Femur (tissue), 1 donor: Measurements from ENCODE around the gene ELN.

Experiments
- DNase-seq: peaks from one replicate; pipeline ENCODE4 v3.0.0-alpha.2; 2017

ELN gene

DNA sequence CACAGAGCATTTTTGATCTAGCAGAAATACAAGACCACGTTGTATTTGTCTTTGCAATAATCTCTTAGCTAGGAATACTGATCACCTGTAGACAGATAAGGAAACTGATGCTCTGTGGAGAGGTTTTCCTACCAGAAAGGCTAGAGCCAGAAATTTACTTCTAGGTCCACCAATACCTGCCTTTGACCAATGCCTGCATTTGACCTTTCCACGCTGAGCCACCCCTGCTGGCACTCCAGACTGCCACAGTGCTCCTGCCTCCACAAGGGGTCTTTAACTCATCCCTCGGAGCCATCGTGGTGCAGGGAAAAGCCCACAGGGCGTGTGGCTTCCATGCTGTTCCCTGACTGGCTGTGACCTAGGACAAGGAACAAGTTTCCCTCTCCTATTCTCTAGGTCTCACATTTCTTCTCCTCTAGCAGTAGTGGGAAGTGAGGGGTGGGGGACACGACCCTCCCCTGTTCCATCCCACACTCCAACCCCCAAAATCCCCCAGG lies 1.5 kb upstream of the ELN start:
- DNase-seq, result no peak

DNA sequence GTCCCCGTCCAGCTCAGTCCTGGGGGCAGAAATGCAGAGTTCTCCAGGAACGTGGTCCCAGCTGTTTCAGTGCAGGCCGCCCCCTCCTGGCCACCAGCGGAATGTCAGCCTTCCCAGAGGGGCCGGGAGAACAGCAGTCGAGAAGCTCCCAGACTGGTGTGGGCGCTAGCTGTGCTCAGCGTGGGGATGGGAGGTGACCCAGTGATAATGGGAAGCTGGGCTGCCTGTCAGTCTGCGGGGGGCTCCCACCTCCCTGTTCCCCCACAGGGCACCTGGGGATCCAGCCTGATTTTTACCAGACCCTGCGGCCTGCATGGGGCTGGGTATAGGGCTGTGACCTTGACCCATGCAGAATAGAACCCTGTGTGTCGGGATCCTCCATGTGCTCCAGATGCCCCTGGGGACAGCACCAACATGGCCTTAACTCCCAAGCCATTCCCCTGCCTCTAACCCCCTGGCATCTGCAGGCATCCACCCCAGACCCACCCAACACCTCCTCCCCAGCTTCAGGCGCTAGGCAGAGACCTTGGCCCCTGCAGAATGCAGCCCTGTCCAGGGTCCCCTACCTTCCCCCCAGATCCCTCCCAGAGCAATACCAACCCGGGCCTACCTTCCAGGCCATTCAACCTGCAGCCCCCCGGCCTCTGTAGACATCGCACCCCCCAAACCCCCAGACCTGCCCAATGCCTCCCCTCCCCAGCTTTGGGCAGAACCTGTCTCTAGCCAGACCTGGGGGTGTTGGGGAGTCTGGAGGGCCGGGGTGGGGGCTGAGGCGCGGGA lies 880 bp upstream of the ELN start:
- peak; percentile 89 for DNase-seq

DNA sequence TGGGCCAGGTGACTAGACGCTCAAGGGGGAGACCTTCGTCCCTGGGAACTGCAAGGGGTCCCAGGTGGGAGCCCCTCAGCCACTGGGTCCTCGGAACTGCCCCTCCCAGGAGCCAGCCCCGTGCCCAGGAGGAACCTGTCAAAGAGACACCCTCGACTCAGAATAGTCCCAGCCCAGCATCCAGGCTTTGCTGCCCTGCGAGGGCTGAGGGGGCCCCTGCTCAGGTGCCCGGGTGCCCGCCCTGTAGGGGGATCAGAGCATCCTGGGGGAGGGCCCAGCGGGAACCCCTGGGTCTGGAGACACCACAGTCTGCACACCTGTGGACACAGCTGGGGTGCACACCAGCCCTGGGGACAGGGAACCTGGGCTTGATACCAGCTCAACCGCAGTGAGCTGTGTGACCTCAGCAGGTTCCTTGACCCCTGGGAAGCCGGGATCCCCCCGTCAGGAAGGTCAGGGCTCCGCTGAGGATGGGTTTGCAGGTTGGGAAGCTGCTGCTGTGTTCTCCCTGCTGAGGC lies 407 bp downstream of the ELN start:
- DNase-seq, result no peak

DNA sequence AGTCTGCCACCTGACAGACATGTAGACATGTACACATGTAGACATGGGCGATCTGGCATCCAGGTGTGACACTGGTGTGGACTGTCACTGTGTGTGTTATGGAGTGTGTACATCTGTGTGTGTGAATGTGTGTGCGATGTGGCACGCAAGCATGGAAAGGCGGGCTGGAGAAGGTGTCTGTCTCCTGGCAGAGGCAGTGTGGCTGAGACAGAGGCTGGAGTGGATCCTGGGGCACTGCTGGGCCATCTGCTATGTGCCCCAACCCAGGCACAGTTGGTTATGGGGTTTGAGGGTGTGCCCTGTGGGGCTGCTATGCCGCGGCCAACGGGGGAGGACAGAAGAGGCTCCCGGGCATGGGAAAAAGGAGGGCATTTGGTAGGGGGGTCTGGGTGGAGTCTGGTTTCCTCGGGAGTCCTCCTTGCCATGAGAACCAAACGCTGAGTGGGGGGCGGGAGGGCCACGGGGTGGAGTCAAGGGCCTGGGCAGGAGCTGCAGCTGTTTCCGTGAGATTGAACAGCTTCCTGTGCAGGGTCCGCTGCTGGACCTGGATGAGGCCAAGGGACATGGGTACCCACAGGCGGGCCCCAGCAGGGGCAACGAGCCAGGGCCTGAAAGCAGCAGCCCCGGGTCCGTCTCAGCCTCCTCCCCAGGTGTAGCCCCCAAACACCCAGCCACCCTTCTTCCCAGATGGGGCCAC lies 1.3 kb downstream of the ELN start:
- DNase-seq, result peak; percentile 66

DNA sequence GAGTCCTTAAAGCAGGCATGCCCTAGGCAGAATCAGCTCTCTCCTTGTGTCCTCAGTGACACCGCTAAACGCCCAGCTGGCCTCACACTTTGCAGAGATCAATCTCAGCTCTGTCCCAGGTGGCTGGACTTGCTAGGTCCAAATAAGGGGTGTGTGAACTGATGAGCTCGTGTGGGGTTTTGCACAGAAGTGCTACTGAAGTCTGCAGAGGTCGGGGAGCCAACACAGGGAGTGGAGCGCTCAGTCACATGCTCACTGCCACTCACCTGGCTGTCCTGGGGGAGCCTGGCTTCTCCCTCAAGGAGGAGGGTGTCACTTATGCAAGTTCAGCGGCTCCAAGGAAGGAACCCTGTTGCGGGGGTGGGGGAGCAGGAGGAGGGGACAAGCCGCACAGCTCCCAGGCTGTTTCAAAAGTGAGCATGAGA lies 2.0 kb downstream of the ELN start:
- no peak for DNase-seq

DNA sequence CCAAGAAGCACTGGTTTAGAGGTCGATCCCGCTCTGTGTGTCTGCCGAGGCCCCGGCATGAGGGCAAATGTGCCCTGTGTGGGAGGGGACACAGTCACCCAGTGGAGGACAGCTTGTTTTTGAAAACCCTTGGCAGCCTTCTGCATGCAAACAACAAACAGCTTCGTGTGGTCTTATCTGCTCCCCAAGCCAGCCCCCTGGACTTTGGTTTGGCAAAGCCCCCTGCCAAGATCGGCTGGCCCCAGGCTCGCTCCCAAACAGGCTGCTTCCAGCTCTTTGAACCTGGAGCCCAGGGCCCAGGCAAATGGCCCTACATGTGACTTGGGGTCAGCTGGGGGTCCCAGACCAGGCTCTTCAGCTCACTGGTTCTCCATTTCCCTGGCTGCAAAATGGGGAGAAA lies 2.9 kb downstream of the ELN start:
- DNase-seq, result no peak

DNA sequence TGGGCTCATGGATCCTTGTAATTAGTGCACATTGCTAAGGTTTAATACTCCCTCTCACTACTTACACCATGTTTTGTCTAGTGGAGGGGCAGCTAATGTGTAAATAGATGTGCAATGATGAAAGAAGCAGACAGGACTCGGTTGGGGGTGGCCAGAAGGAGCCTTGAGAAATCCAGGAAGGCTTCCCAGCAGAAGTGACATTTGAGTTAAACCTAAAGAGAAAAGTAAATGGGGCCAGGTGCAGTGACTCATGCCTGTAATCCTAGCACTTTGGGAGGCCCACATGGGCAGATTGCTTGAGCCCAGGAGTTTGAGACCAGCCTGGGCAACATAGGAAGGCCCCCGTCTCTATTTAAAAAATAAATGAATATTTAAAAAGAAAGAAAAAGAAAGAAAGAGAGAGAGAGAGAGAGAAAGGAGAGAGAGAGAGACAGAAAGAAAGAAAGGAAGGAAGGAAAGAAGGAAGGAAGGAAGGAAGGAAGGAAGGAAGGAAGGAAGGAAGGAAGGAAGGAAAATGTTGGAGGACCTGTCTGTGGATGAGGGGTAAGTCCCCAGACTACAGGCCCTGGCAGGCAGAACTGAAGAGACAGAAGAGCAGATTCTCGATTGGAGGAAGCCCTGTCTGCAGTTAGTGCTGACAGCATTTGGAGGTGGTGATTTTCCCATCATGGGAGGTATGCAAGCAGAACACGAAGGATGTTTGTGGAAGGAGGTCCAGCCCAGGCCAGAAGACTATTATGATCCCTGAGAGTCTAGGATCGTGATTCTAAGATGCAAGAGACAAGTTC lies 3.6 kb downstream of the ELN start:
- no peak for DNase-seq

DNA sequence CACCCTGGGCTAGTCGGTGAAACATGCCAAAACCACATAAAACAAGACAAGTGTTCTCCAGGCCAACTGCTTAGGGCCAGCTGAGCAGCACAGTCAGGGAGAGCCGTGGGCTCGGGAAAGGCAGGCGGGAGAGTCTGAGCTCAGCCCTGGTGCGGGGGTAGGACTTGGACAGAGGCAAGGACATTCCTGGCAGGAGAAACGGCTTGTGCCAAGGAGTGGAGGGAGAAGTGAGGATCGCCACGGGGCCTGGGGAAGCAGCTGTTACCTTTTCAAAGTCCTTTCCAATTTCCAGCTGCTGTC lies 4.2 kb downstream of the ELN start:
- peak; percentile 83 for DNase-seq

DNA sequence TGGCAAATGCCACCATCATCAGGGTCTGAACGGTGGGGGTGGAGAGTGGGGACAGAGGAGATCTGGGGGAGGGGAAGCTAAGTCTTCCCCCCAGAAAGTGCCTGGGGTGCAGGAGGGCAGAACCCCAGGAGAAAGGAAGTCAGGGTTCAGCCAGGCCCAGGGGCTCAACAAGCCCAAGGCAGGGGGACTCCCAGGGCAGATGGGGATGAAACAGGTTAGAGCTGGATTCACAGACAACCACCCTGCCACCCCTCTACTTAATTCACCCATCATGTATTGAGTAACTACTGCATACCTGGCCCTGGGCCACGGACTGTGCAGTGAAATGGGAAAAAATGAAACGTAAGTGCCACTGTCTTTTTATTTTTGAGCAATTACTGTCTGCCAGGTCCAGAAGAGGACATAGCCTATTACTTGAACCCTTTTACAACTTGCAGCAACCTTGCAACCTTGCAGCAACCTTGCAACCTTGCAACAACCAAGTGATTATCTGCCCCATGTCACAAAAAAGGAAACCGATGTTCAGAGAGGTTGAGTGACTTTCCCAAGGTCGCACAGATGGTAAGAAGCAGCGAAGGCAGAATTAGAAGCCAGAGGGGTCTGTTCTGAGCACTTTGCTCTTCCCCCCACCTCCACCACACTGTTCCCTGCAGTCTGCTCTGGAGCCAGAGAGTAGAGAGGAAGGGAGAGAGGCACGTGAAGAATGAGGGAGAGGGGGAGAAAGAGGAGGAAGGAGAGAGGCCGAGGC lies 4.8 kb downstream of the ELN start:
- peak; percentile 20 for DNase-seq

DNA sequence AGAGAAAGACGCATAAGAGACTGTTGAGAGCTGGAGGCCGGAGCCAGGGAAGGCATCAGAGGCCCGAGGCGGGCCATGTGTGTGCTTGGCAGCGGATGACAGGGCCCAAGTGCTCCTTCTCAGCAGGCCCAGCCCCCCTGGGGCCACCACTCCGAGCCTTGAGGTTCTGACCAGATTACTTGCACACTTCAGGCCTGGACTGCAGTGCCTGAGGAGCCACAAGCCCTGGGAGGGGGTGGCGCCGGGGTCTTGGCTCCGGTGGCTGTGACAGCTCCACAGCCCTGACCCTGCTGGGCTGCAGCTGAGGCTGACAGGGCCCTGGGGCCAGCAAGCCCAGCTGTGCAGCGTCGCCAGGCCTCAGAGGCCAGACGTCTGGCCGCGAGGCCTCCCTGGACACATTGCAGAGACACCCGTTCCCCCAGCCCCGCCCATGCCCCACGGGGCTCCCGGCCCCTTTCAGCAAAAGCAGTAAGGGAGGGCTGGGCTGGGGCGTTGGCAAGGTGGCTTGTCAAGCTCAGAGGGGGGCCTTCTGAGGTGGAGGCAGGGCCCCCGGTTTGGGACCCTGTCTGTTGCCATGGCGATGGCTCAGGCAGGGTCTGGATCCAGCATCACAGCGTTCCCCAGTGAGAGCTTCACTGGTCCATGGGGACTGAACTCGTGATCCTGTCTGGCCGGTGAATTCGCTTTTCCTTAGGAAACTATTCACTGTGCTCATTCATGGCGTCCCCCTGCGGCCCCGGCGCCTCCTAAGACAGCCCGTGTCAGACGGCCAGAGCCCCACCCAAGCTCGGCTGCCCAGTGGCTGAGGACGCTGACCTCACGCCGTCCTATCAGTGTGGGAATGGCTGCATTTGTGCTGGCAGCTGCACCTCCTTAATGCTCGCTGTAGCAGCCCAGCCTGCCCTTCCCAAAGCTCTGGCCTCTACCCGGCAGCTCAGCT lies 5.7 kb downstream of the ELN start:
- DNase-seq, result peak; percentile 83

DNA sequence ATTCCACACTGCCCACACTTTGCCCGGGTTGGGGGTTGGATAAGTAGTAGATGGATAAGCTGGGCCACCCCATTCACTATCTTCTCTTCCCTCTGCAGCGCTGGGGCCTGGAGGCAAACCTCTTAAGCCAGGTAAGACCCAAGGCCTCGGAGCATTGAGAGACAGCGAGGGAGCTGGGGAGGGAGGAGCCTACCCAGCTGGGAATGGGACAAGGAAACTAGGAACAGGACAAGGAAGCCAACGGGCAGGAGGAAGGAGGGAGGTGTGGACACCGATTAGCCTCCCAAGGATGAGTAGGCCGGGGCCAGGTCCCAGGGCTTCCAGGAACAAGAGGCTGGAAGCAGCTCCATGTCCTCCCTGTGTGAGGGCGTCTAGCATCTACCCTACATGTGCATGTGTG lies 9.6 kb downstream of the ELN start:
- no peak for DNase-seq

DNA sequence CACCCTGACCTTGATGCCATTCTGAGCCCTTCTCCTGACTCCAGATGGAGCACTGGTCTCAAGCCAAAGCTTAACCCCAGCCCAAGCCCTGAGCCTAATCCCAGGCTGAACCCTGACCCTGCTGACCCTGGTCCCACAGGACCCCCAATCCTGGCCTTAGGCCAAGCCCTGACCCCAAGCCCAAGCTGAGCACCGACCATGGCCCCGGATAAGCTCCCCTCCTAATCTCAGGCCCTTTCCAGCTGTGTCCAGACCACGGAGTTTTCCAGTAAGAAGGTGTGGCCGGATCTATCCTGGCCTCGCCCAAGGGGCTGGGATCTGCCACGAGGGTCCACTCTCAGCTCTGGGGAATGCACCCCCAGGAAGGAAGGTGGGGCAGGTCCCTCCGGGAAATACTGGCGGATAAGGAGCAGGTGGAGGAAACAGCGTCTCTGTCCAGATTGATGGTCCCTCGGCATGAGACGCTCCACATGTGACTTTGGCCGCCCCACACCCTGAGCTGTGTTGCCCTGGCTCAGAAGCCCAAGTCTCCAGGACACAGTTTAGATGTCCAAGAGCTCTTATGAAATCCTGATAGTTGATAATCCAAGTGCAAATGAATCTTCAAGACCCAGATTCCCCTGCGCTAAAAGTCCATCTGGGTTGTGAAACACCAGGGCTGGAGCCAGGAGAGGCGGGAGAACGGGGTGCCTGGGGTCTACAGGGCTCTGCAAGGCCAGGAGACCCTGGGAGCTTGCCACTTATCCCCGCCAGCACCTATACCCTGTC lies 10.4 kb downstream of the ELN start:
- DNase-seq, result no peak

DNA sequence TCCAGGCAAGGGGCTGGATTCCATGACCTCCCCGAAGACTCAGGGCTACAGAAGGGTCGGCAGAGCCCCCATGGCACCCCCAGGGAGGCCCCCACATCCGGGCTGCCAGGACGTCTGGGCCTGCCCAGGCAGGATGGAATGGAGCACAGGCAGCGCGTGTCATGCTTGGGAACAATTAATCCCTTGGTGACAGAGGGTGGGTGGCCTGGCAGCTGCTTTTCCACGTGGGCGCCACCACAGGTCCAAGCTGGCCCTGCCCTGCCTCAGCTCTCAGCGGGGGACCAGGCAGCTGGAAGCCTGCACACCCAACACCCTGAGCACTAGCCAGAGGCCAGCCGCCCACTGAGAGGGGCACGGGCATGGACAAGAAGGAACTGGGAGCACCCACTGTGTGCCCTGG lies 11.4 kb downstream of the ELN start:
- peak; percentile 44 for DNase-seq

DNA sequence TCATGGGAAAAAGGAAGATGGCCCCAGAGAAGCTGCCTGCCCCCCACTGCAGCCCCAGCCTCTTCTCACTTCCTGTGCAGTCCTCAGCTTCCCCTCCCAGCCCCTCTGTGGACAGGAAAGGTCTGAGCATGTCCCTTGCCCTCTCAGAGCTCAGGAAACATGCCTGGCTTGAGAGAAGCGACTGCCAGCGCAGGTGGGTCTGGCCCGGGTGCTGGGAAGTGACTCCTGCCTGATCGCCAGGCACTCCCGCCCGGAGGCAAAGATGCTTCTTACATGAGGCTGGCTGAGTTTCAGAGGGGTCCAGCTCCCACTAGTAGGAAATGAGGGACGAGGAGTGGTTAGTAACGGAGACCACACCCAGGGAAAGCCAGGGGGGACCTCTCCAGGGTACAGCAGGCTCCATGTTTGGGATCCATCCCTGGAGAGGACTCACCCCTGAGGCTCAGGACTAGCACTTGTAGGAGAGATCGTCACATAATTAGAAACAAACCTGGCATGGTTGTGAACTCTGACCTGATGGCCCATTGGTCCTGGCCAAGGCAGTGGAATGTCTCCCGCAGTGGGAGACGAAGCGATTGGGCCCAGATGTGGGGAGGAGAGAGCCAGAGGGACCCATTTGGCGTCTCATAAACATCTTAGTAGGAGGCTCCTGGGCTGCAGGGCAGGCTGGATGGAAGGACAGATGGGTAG lies 12.3 kb downstream of the ELN start:
- DNase-seq, result peak; percentile 34

DNA sequence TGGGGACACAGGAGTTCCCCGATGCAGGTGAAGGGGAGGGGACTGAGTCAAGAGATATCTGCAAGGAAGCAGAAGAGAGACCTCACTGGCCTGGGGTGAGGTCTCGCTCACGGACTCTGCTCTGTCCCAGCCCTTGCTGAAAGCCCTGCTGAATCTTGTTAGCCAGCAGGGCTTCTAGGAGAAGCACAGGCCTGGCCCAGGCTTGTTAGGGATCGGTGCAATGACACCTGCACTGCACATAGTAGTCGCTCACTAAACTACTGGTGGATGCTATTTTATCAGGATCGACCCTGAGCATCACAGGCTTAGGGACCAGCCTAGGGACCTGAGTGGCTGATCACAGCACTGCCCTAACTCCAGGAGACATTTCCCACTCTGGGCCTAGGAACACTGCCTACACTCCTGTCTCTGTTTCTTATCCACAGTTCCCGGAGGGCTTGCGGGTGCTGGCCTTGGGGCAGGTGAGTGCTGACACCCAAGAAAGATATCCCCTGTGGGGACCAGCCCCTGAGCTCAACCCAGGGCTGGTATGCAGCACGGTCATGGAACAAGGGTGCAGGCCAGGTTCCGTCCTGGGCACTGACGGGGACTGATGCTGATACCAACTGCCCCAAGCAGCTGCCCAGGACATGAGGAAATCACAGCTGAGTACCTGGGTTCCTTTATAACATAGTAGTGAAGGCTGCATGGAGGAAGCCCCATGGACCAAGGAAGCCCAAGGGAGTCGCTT lies 13.0 kb downstream of the ELN start:
- DNase-seq, result no peak

DNA sequence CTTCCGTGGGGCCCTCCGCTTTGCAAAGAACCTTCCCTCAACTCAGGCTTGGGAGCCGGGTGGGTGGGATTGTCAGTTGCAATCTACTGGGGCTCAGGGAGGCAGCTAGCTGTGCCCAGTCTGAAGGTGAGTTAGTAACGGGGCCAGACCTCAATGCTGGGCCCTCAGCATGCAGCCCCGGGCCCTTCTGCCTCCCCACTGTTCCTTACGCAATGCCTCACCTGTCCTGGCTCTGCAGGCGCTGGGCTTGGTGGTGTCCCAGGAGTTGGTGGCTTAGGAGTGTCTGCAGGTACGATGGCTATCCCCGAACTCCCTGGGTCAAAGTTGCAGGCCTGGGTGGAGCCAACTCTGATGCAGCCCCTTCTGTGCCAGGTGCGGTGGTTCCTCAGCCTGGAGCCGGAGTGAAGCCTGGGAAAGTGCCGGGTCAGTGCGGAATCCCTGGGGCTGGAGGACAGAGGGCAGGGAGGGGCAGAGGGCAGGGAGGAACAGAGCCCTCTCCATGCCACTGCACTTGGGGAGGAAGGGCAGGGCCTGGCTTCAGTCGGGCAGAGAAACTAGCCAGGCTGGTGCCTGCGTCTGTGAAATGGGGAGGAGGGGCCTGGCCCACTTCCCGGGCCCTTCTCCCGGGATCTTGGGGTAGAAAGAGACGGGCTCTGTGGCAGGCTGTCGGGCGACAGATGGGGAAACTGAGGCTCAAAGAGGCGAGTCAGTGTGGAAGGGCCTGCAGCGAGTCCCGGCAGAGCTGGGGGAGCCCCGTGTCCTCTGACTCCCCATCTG lies 15.0 kb downstream of the ELN start:
- DNase-seq, result no peak

DNA sequence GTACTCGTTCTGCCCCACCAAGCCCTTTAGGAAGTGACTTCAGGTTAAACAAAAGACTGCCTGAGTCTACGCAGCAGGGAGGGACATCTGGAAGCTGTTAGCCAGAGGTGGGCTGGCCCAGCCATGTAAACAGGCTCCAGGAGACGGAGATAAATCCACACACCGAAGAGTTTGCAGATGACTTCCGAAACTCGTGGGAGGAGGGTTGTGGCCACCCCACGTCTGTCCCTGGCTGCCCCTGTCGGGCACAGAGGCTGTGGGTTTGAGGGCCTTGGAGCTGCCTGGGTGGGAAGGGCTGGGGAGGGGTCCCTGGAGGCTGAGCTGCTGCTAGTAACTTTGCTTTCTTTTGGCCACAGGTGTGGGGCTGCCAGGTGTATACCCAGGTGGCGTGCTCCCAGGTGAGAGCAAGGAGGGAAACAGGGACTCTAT lies 15.6 kb downstream of the ELN start:
- peak; percentile 68 for DNase-seq
